CD1c-positive myeloid dendritic cell (primary cell): Measurements from ENCODE around the gene FCF1.

ENCODE experiments used
- DNase-seq: peaks from one replicate; pipeline ENCODE4 v3.0.0-alpha.2; 2016; ENCODE audit errors: extremely low spot score

FCF1 gene

GRCh38 chr14:74763803-74764531 is 51.0 kb downstream of the FCF1 start:
- DNase-seq: no peak

- DNase-seq: no peak
These were observed 52.8 kb downstream of the FCF1 start for GRCh38 chr14:74765721-74766120.

- DNase-seq: no peak
These were observed 58.5 kb downstream of the FCF1 start for GRCh38 chr14:74771399-74771798.

- no peak for DNase-seq
These were observed 71.7 kb downstream of the FCF1 start for GRCh38 chr14:74784634-74785033.

GRCh38 chr14:74785056-74785613 is 72.2 kb downstream of the FCF1 start:
- DNase-seq: no peak

- no peak for DNase-seq
These were observed 73.9 kb downstream of the FCF1 start for GRCh38 chr14:74786796-74787315.
